Right lobe of liver (tissue), 4 donors: Measurements from ENCODE around the gene RAB31.

Source experiments
- POLR2A ChIP-seq: fragments of 450-650 bp; IDR thresholded peaks from one replicate; pipeline ENCODE4 v1.6.1; 2017; ENCODE audit warnings: antibody characterized with exemption, mild to moderate bottlenecking
- TF ChIP-seq, protein P1 (sequence below), 4 donors: fragments of 200-600 bp in 3 of 4; fragments of 450-650 bp in 1 of 4; IDR thresholded peaks; one replicate each; pipeline versions ENCODE4 v1.5.1 to v1.8.0; 2016 to 2022; ENCODE audit warnings: antibody characterized with exemption in 4 of 4, mild to moderate bottlenecking in 2 of 4
- donor health status: DM: no; HTN: no; CAD: no.
- donor health status: DM: no; HTN: no; CAD: no.
- donor health status: DM: no; HTN: yes; CAD: no.

DNA sequence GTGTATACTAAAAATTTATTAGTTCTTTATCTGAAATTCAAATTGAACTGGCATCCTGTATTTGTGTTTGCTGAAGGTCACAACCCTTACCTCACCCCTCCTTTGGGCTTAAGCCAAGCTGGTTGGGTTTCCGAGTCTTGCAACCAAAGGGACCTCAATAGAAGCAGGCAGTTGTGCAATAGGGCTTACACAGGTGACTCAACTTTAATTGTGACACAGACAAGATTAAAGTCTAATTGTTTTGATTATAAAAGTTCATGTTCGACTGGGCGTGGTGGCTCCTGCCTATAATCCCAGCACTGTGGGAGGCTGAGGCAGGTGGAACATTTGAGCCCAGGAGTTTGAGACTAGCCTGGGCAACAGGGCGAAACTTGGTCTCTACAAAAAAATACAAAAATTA lies 71.5 kb downstream of the RAB31 start:
- TF ChIP-seq, protein P1, sequence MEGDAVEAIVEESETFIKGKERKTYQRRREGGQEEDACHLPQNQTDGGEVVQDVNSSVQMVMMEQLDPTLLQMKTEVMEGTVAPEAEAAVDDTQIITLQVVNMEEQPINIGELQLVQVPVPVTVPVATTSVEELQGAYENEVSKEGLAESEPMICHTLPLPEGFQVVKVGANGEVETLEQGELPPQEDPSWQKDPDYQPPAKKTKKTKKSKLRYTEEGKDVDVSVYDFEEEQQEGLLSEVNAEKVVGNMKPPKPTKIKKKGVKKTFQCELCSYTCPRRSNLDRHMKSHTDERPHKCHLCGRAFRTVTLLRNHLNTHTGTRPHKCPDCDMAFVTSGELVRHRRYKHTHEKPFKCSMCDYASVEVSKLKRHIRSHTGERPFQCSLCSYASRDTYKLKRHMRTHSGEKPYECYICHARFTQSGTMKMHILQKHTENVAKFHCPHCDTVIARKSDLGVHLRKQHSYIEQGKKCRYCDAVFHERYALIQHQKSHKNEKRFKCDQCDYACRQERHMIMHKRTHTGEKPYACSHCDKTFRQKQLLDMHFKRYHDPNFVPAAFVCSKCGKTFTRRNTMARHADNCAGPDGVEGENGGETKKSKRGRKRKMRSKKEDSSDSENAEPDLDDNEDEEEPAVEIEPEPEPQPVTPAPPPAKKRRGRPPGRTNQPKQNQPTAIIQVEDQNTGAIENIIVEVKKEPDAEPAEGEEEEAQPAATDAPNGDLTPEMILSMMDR (IDR thresholded peaks at IDR 0.05): no peak
- no peak for TF ChIP-seq POLR2A
